K562 (cell line): ENCODE measurements around the gene ERMN. TPM values are rescaled to one million over a fixed set of nuclear protein-coding genes. Genes with fewer than 3 reads are reported as not detected.

Experiments
- CBX8 ChIP-seq: fragments of 200-600 bp; sonication (generic); IDR thresholded peaks from 2 replicates; pipeline ENCODE4 v1.6.1; 2012; ENCODE audit warnings: borderline replicate concordance, mixed run types, low read depth, mild to moderate bottlenecking, moderate library complexity, mixed read lengths, low read length, control low read depth, inconsistent platforms; ENCODE audit not compliant: poor library complexity, severe bottlenecking; ENCODE audit errors: extremely low read depth
- CREB1 ChIP-seq, 2 experiments: sonication (generic) in 1 of 2; formaldehyde crosslinking in 1 of 2; IDR thresholded peaks; 2 replicates each; pipeline versions ENCODE4 v1.6.1 to v1.8.0; 2012 to 2022; ENCODE audit warnings: inconsistent platforms in 1 of 2, mild to moderate bottlenecking in 1 of 2, missing genetic modification reagents in 1 of 2, moderate library complexity in 1 of 2
- DDX20 ChIP-seq: fragments of 450-650 bp; IDR thresholded peaks from 2 replicates; pipeline ENCODE4 v1.6.1; 2016; ENCODE audit warnings: missing genetic modification characterization, low read depth, mild to moderate bottlenecking, missing compliant biosample characterization, moderate library complexity
- EHMT2 ChIP-seq: fragments of 450-650 bp; IDR thresholded peaks from 2 replicates; pipeline ENCODE4 v1.6.1; 2018; ENCODE audit warnings: antibody characterized with exemption
- ETS1 ChIP-seq: conservative IDR thresholded peaks from 2 replicates; pipeline ENCODE4 v1.6.1; 2011; ENCODE audit warnings: low read depth, mild to moderate bottlenecking, low read length; ENCODE audit not compliant: control insufficient read depth
- ETV1 ChIP-seq: fragments of 450-650 bp; conservative IDR thresholded peaks from 2 replicates; pipeline ENCODE4 v1.6.1; 2016; ENCODE audit warnings: missing genetic modification characterization, control low read depth, low read depth, missing compliant biosample characterization
- EZH2 ChIP-seq: IDR thresholded peaks from 2 replicates; pipeline ENCODE4 v1.6.1; 2012; ENCODE audit warnings: low read depth, mild to moderate bottlenecking, inconsistent platforms, low read length, borderline replicate concordance
- FOSL1 ChIP-seq: fragments of 200-800 bp; sonication (Bioruptor generic); conservative IDR thresholded peaks from 2 replicates; pipeline ENCODE4 v1.6.1; 2016; ENCODE audit warnings: missing genetic modification characterization, missing compliant biosample characterization
- HDAC1 ChIP-seq, 2 experiments: fragments of 450-650 bp; IDR thresholded peaks; 2 replicates each; pipeline ENCODE4 v1.6.1; 2016 to 2017; ENCODE audit warnings: inconsistent platforms in 1 of 2, mild to moderate bottlenecking in 1 of 2, moderate library complexity in 1 of 2
- NONO ChIP-seq, 2 experiments: fragments of 200-400 bp in 1 of 2; fragments of 450-650 bp in 1 of 2; formaldehyde crosslinking in 1 of 2; IDR thresholded peaks; 2 replicates each; pipeline ENCODE4 v1.6.1; 2017; ENCODE audit warnings: low read depth in 2 of 2, mild to moderate bottlenecking in 2 of 2, moderate library complexity in 2 of 2, low read length in 1 of 2
- PHF20 ChIP-seq: fragments of 450-650 bp; IDR thresholded peaks from 2 replicates; pipeline ENCODE4 v1.6.1; 2018; ENCODE audit not compliant: partially characterized antibody
- PRPF4 ChIP-seq: fragments of 200-400 bp; formaldehyde crosslinking; IDR thresholded peaks from one replicate; pipeline ENCODE4 v1.6.1; 2017; ENCODE audit warnings: low read length, low read depth, mild to moderate bottlenecking; ENCODE audit not compliant: insufficient read depth, poor library complexity, severe bottlenecking
- RCOR1 ChIP-seq, 2 experiments: IDR thresholded peaks; 2 replicates each; pipeline ENCODE4 v1.6.1; 2012; ENCODE audit warnings: low read depth in 2 of 2, low read length in 2 of 2, borderline replicate concordance in 1 of 2, improper control_type of control experiment in 1 of 2
- SIRT6 ChIP-seq: IDR thresholded peaks from one replicate; pipeline ENCODE4 v1.6.1; 2012; ENCODE audit warnings: low read depth, mild to moderate bottlenecking, control low read depth, inconsistent platforms, low read length, moderate library complexity
- TAF1 ChIP-seq: IDR thresholded peaks from 2 replicates; pipeline ENCODE4 v1.6.1; 2011; ENCODE audit warnings: mild to moderate bottlenecking, low read length, moderate library complexity; ENCODE audit not compliant: insufficient read depth, control insufficient read depth, severe bottlenecking; ENCODE audit errors: extremely low read depth
- ZNF239 ChIP-seq: fragments of 250-450 bp; sonication (Bioruptor Pico); IDR thresholded peaks from 2 replicates; pipeline ENCODE4 v1.4.0; 2020; ENCODE audit warnings: mild to moderate bottlenecking
- ZNF384 ChIP-seq: IDR thresholded peaks from 2 replicates; pipeline ENCODE4 v1.6.1; 2012; ENCODE audit warnings: low read depth, low read length, improper control_type of control experiment
- ZNF561 ChIP-seq: fragments of 450-650 bp; formaldehyde crosslinking; conservative IDR thresholded peaks from 2 replicates; pipeline ENCODE4 v1.4.0; 2020; ENCODE audit warnings: mild to moderate bottlenecking, moderate library complexity
- ZNF609 ChIP-seq: sonication (generic); formaldehyde crosslinking; IDR thresholded peaks from 2 replicates; pipeline ENCODE4 v1.8.1; 2023; ENCODE audit warnings: missing genetic modification reagents, mild to moderate bottlenecking, borderline replicate concordance
- polyA plus RNA-seq, 8 experiments: library from polyadenylated mRNA; depleted of rRNA in 4 of 8; stranded (reverse) in 5 of 8; unstranded in 3 of 8; fragments of >200 nt; fragmentation: Nextera tagmentation in 2 of 8; fragmentation: Illumina TruSeq in 1 of 8; extraction: Ambion mirVana in 2 of 8; extraction: Trizol in 1 of 8; gene quantifications; 2 replicates each; pipeline versions ENCODE4 v1.2.1 to v1.2.3, GENCODE V29; 2011 to 2014; ENCODE audit warnings: inconsistent platforms in 1 of 8, missing spikeins in 1 of 8
- total RNA-seq, 7 experiments: library from RNA; depleted of rRNA in 6 of 7; stranded (reverse); fragments of >200 nt in 6 of 7; fragmentation: Illumina TruSeq in 2 of 7; extraction: Trizol in 2 of 7; gene quantifications; 2 replicates each; pipeline versions ENCODE4 v1.2.1 to v1.2.3, GENCODE V29; 2011 to 2021; ENCODE audit warnings: low replicate concordance in 1 of 7

Gene ERMN
- total and polyA plus RNA-seq, 9 of the 15 experiments (the other 6 are each of a cell fraction or from before 2014, with no cell fraction given): 0.03 to 0.11 (median 0.05) TPM; not detected in 3

- TF ChIP-seq ETS1: no peak
- TF ChIP-seq DDX20: 0 out of 2 replicates have a peak, but pooled peaks have one; percentile 68
- no peak for TF ChIP-seq CBX8
- peak in 1 of 2 experiments; percentile 93; a peak in 1 of 4 replicates for TF ChIP-seq NONO (IDR thresholded peaks at IDR 0.05; ENCODE audit: low read depth in 2 of 2, low read length in 1 of 2)
- TF ChIP-seq RCOR1 (IDR thresholded peaks at IDR 0.05; ENCODE audit: borderline replicate concordance in 1 of 2, low read depth in 2 of 2, low read length in 2 of 2): peak; percentile 96 to 100
- TF ChIP-seq ZNF239 (CRISPR knock-in tag): peak; percentile 75
- peak; percentile 94; the same call in 1 of the 2 replicates for TF ChIP-seq EZH2
- TF ChIP-seq SIRT6: no peak
- TF ChIP-seq ZNF384: peak; percentile 71
- TF ChIP-seq ZNF561: no peak; the same call in 1 of the 2 replicates
- TF ChIP-seq CREB1 (IDR thresholded peaks at IDR 0.05): peak; percentile 83
- no peak; the same call in 1 of the 2 replicates for TF ChIP-seq CREB1 (CRISPR knock-in tag; IDR thresholded peaks at IDR 0.05)
- peak; percentile 52 for TF ChIP-seq PHF20
- no peak for TF ChIP-seq TAF1
- peak; percentile 28; the same call in 1 of the 2 replicates for TF ChIP-seq ZNF609 (CRISPR knock-in tag)
- TF ChIP-seq EHMT2: peak; percentile 98
- peak; percentile 73 for TF ChIP-seq ETV1 (tag)
- no peak for TF ChIP-seq PRPF4
- TF ChIP-seq FOSL1 (tag): peak; percentile 96
- TF ChIP-seq HDAC1 (IDR thresholded peaks at IDR 0.05): peak; percentile 95 to 99
Measured at GRCh38 chr2:157324331-157324843, 1.2 kb downstream of the ERMN start (continued).
